ENCODE measurements around the gene SHCBP1. TPM values are rescaled to one million over a fixed set of nuclear protein-coding genes. Genes with fewer than 3 reads are reported as not detected.

Gene SHCBP1
- total and polyA plus RNA-seq, 2 of the 13 experiments (the other 11 are each of a cell fraction or from before 2014, with no cell fraction given): 15.7 to 33.0 TPM

- H3K27me3 ChIP-seq (ENCODE audit: control insufficient read depth in 1 of 2, insufficient read depth in 2 of 2, low read length in 2 of 2): no peaks in the 10 kb centered on the region
- no peak overlapping the region for H3K4me2 ChIP-seq (ENCODE audit: low read depth, low read length)
- ChIA-PET CTCF (ENCODE audit: low intra/inter-chr PET ratio, low total read pairs) (no interaction called here), POLR2A (no interaction called here)
- FAIRE-seq: no peak
- H3K27ac ChIP-seq (ENCODE audit: extremely low read length, insufficient read depth, low read length): no peak overlapping the region
- no peak for TF ChIP-seq EED (CRISPR knock-in tag; IDR thresholded peaks at IDR 0.05)
- no peak for TF ChIP-seq ZNF772 (CRISPR knock-in tag; IDR thresholded peaks at IDR 0.05)
- no peak for TF ChIP-seq PLRG1 (conservative IDR thresholded peaks at IDR 0.05)
- no peak for TF ChIP-seq LBX2 (CRISPR knock-in tag; IDR thresholded peaks at IDR 0.05; ENCODE audit: borderline replicate concordance)
- TF ChIP-seq YY1 (IDR thresholded peaks at IDR 0.05; ENCODE audit: insufficient read depth, insufficient replicate concordance, low read depth, low read length): no peak
- no peak for TF ChIP-seq HDAC2 (CRISPR knock-in tag; IDR thresholded peaks at IDR 0.05)
- TF ChIP-seq ZNF556 (CRISPR knock-in tag; IDR thresholded peaks at IDR 0.05; ENCODE audit: borderline replicate concordance): no peak
- no peak for TF ChIP-seq FOXC1 (CRISPR knock-in tag; IDR thresholded peaks at IDR 0.05; ENCODE audit: borderline replicate concordance)
- TF ChIP-seq, protein P1, sequence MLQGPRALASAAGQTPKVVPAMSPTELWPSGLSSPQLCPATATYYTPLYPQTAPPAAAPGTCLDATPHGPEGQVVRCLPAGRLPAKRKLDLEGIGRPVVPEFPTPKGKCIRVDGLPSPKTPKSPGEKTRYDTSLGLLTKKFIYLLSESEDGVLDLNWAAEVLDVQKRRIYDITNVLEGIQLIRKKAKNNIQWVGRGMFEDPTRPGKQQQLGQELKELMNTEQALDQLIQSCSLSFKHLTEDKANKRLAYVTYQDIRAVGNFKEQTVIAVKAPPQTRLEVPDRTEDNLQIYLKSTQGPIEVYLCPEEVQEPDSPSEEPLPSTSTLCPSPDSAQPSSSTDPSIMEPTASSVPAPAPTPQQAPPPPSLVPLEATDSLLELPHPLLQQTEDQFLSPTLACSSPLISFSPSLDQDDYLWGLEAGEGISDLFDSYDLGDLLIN (CRISPR knock-in tag; IDR thresholded peaks at IDR 0.05; ENCODE audit: borderline replicate concordance): no peak
- TF ChIP-seq MAZ (IDR thresholded peaks at IDR 0.05; ENCODE audit: borderline replicate concordance, low read depth, low read length): no peak
- no peak for TF ChIP-seq MAZ (CRISPR knock-in tag; IDR thresholded peaks at IDR 0.05; ENCODE audit: low read depth)
- TF ChIP-seq ATF6 (CRISPR knock-in tag; conservative IDR thresholded peaks at IDR 0.05): no peak
- TF ChIP-seq, protein P2, sequence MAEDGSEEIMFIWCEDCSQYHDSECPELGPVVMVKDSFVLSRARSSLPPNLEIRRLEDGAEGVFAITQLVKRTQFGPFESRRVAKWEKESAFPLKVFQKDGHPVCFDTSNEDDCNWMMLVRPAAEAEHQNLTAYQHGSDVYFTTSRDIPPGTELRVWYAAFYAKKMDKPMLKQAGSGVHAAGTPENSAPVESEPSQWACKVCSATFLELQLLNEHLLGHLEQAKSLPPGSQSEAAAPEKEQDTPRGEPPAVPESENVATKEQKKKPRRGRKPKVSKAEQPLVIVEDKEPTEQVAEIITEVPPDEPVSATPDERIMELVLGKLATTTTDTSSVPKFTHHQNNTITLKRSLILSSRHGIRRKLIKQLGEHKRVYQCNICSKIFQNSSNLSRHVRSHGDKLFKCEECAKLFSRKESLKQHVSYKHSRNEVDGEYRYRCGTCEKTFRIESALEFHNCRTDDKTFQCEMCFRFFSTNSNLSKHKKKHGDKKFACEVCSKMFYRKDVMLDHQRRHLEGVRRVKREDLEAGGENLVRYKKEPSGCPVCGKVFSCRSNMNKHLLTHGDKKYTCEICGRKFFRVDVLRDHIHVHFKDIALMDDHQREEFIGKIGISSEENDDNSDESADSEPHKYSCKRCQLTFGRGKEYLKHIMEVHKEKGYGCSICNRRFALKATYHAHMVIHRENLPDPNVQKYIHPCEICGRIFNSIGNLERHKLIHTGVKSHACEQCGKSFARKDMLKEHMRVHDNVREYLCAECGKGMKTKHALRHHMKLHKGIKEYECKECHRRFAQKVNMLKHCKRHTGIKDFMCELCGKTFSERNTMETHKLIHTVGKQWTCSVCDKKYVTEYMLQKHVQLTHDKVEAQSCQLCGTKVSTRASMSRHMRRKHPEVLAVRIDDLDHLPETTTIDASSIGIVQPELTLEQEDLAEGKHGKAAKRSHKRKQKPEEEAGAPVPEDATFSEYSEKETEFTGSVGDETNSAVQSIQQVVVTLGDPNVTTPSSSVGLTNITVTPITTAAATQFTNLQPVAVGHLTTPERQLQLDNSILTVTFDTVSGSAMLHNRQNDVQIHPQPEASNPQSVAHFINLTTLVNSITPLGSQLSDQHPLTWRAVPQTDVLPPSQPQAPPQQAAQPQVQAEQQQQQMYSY (CRISPR knock-in tag; IDR thresholded peaks at IDR 0.05): no peak
- TF ChIP-seq ASH2L (IDR thresholded peaks at IDR 0.05; ENCODE audit: insufficient read length, low read depth, low read length): no peak
- TF ChIP-seq STAT5B (CRISPR knock-in tag; IDR thresholded peaks at IDR 0.05): no peak
- no peak for TF ChIP-seq NR2F1 (CRISPR knock-in tag; IDR thresholded peaks at IDR 0.05)
- no TSS peak for BruUV-seq (replicated peaks)
- H3K36me3 ChIP-seq (replicated peaks in 1 of 2; ENCODE audit: control insufficient read depth in 1 of 2, insufficient read depth in 2 of 2, low read length in 2 of 2): peaks cover 13 to 73% of the 10 kb centered on the region in 2 experiments
- H3K79me2 ChIP-seq (ENCODE audit: insufficient read depth, low read length): no peaks in the 10 kb centered on the region
- 86% methylated on average over 3 of the region's 3 CpGs for WGBS (ENCODE audit: low lambda C conversion rate)
- intact Hi-C loops (cut with micrococcal nuclease; ENCODE audit: unreplicated experiment) (no loop called here), in situ Hi-C loops (cut with HindIII; ENCODE audit: extremely low pct_ligation_motif_present, low pct_unique_long_range_greater_than_20kb) (no loop called here)
- H3K4me3 ChIP-seq (replicated peaks in 1 of 3; ENCODE audit: insufficient read depth in 1 of 3, low read depth in 2 of 3, low read length in 3 of 3): no peak overlapping the region
- H3K9ac ChIP-seq (ENCODE audit: insufficient read depth, low read depth, low read length): no peak overlapping the region
- no peaks in the 10 kb centered on the region for H3K4me1 ChIP-seq (ENCODE audit: insufficient read depth, low read length)
- no peak for ATAC-seq
- H3K9me3 ChIP-seq (ENCODE audit: low read length): no peaks in the 10 kb centered on the region
- H4K20me1 ChIP-seq (ENCODE audit: insufficient read depth, low read length): no peaks in the 10 kb centered on the region
- no peak overlapping the region for H2AFZ ChIP-seq (ENCODE audit: low read length)
- DNase-seq (ENCODE audit: low spot score): no peak
These were observed 9.1 kb downstream of the SHCBP1 start for GRCh38 chr16:46612121-46612520.

Data from HepG2 (cell line).